ENCODE measurements around the gene RHBDD3.
A peak's percentile ranks its signal among the peaks of the same experiment; 100 is the strongest.

The RHBDD3 gene

GRCh38 chr22:29275167-29275566, 7.4 kb upstream of the RHBDD3 start:
- H3K14ac ChIP-seq (ENCODE audit: low read length in 2 of 2), result no peak overlapping the region
- H3K4ac ChIP-seq (ENCODE audit: low read depth in 1 of 2, low read length in 2 of 2), result no peak overlapping the region
- H3K23ac ChIP-seq (ENCODE audit: low read length in 2 of 2), result no peak overlapping the region
- H4K8ac ChIP-seq (ENCODE audit: low read length), result no peak overlapping the region
- peak overlapping the region; percentile 23 for H3K9ac ChIP-seq (ENCODE audit: low read length)
- no peak overlapping the region for H3K18ac ChIP-seq (ENCODE audit: low read depth in 1 of 2, low read length in 2 of 2)
- peaks cover 7% of the 10 kb centered on the region for H3K4me1 ChIP-seq (ENCODE audit: control insufficient read depth, insufficient read depth, low read depth, low read length)
- H3K36me3 ChIP-seq (ENCODE audit: control insufficient read depth in 1 of 2, insufficient read depth in 2 of 2, low read depth in 1 of 2, low read length in 2 of 2), result peaks cover 26 to 96% of the 10 kb centered on the region in 2 experiments
- no peak for DNase-seq
- no peak overlapping the region for H3K4me2 ChIP-seq (ENCODE audit: low read length, poor library complexity, severe bottlenecking)
- no peak overlapping the region for H2BK12ac ChIP-seq (ENCODE audit: low read length in 2 of 2)
- no peak overlapping the region for H4K91ac ChIP-seq (ENCODE audit: low read length)
- no peak overlapping the region for H2BK120ac ChIP-seq (ENCODE audit: low read depth, low read length)
- peak overlapping the region; percentile 55 for H3K27ac ChIP-seq (ENCODE audit: low read length, poor library complexity, severe bottlenecking)
- H3K4me3 ChIP-seq (ENCODE audit: insufficient read depth in 1 of 2, low read depth in 1 of 2, low read length in 2 of 2), result no peak overlapping the region
- no peak overlapping the region for H2BK15ac ChIP-seq (ENCODE audit: low read depth, poor library complexity, severe bottlenecking)
- H2AFZ ChIP-seq (ENCODE audit: low read depth, low read length), result no peak overlapping the region
- no peak overlapping the region for H2AK5ac ChIP-seq (ENCODE audit: low read length, severe bottlenecking)
- H2BK5ac ChIP-seq (ENCODE audit: low read depth, low read length, poor library complexity, severe bottlenecking), result no peak overlapping the region
- no peaks in the 10 kb centered on the region for H3K27me3 ChIP-seq (ENCODE audit: control insufficient read depth in 1 of 2, insufficient read depth in 1 of 2, low read length in 2 of 2)
- WGBS, result 87% methylated on average over 3 of the region's 3 CpGs
- H3K79me1 ChIP-seq (replicated peaks; ENCODE audit: low read length, poor library complexity, severe bottlenecking), result no peaks in the 10 kb centered on the region
- H3K9me3 ChIP-seq (ENCODE audit: control insufficient read depth, low read length), result no peaks in the 10 kb centered on the region

- Histone ChIP-seq H3K79me1 (replicated peaks; ENCODE audit: low read length, poor library complexity, severe bottlenecking) (no peaks in the 10 kb centered on the region), H2AFZ (ENCODE audit: low read depth, low read length) (no peak overlapping the region), H3K18ac (ENCODE audit: low read depth in 1 of 2, low read length in 2 of 2) (no peak overlapping the region), H3K27me3 (ENCODE audit: control insufficient read depth in 1 of 2, insufficient read depth in 1 of 2, low read length in 2 of 2) (no peaks in the 10 kb centered on the region), H2BK5ac (ENCODE audit: low read depth, low read length, poor library complexity, severe bottlenecking) (no peak overlapping the region), H4K91ac (ENCODE audit: low read length) (no peak overlapping the region), H3K4ac (ENCODE audit: low read depth in 1 of 2, low read length in 2 of 2) (no peak overlapping the region), H2BK120ac (ENCODE audit: low read depth, low read length) (no peak overlapping the region), H3K4me2 (ENCODE audit: low read length, poor library complexity, severe bottlenecking) (no peak overlapping the region), H3K4me1 (ENCODE audit: control insufficient read depth, insufficient read depth, low read depth, low read length) (peaks cover 7% of the 10 kb centered on the region), H3K9ac (ENCODE audit: low read length) (no peak overlapping the region), H2BK12ac (ENCODE audit: low read length in 2 of 2) (no peak overlapping the region), H3K27ac (ENCODE audit: low read length, poor library complexity, severe bottlenecking) (no peak overlapping the region), H3K36me3 (ENCODE audit: control insufficient read depth in 1 of 2, insufficient read depth in 2 of 2, low read depth in 1 of 2, low read length in 2 of 2) (peaks cover 11 to 80% of the 10 kb centered on the region in 2 experiments), H2BK15ac (ENCODE audit: low read depth, poor library complexity, severe bottlenecking) (no peak overlapping the region), H3K9me3 (ENCODE audit: control insufficient read depth, low read length) (no peaks in the 10 kb centered on the region), H4K8ac (ENCODE audit: low read length) (no peak overlapping the region), H3K4me3 (ENCODE audit: insufficient read depth in 1 of 2, low read depth in 1 of 2, low read length in 2 of 2) (no peak overlapping the region), H3K23ac (ENCODE audit: low read length in 2 of 2) (no peak overlapping the region), H3K14ac (ENCODE audit: low read length in 2 of 2) (no peak overlapping the region), H2AK5ac (ENCODE audit: low read length, severe bottlenecking) (no peak overlapping the region)
- DNase-seq, result no peak
- whole genome bisulfite sequencing, result 100% methylated on average over 2 of the region's 2 CpGs
Measured at GRCh38 chr22:29272624-29273023, 4.8 kb upstream of the RHBDD3 start.

DNA sequence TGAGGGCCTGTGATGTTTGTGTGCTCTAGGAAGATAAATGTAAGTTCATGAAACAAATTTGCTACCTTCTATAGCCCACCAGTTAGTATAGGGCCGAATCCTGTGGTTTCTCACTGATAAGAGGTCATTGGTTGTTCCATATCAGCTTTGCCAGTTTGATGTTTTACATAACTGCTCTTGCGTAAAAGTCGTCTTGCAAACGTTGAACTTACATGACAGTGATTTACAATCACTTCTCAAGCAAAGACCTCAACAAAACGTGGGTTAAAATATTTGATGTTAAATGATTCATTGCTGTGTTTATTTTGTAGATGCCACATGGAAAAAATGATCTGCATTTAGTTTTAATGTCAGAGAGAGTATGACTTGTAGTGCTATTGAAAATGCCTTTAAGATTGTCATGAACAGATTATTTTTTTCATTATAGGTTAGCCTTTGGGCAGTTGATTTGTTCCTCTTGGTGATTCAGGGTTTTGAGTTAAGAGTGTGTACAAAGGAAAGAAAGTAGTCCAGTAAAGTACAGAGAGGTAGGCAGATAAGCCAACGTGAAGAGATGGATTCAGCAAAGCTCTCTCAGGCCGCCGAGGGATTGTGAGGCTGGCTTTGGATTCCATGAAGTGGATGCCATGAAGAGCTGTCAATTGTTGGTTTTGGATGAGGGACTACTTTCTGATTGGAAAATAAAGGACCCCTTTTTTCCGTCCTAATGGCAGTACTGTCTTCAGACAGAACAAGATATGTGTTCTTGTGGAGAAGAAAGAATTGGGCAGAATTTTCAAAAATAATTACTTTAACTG, 2.9 kb upstream of the RHBDD3 start:
- Histone ChIP-seq H3K14ac (ENCODE audit: low read length in 2 of 2) (no peak overlapping the region), H2BK5ac (ENCODE audit: low read depth, low read length, poor library complexity, severe bottlenecking) (no peak overlapping the region), H3K4ac (ENCODE audit: low read depth in 1 of 2, low read length in 2 of 2) (no peak overlapping the region), H3K4me3 (ENCODE audit: insufficient read depth in 1 of 2, low read depth in 1 of 2, low read length in 2 of 2) (peak overlapping the region in 1 of 2 experiments; percentile 95), H3K9ac (ENCODE audit: low read length) (peak overlapping the region; percentile 97), H2BK15ac (ENCODE audit: low read depth, poor library complexity, severe bottlenecking) (no peak overlapping the region), H3K4me1 (ENCODE audit: control insufficient read depth, insufficient read depth, low read depth, low read length) (peaks cover 15% of the 10 kb centered on the region), H4K8ac (ENCODE audit: low read length) (no peak overlapping the region), H2AK5ac (ENCODE audit: low read length, severe bottlenecking) (no peak overlapping the region), H2AFZ (ENCODE audit: low read depth, low read length) (no peak overlapping the region), H3K18ac (ENCODE audit: low read depth in 1 of 2, low read length in 2 of 2) (no peak overlapping the region), H3K79me1 (replicated peaks; ENCODE audit: low read length, poor library complexity, severe bottlenecking) (peaks cover 5% of the 10 kb centered on the region), H2BK12ac (ENCODE audit: low read length in 2 of 2) (no peak overlapping the region), H3K36me3 (ENCODE audit: control insufficient read depth in 1 of 2, insufficient read depth in 2 of 2, low read depth in 1 of 2, low read length in 2 of 2) (peaks cover 10 to 63% of the 10 kb centered on the region in 2 experiments), H3K9me3 (ENCODE audit: control insufficient read depth, low read length) (no peaks in the 10 kb centered on the region), H3K23ac (ENCODE audit: low read length in 2 of 2) (no peak overlapping the region), H3K27ac (ENCODE audit: low read length, poor library complexity, severe bottlenecking) (peak overlapping the region; percentile 1), H3K4me2 (ENCODE audit: low read length, poor library complexity, severe bottlenecking) (peak overlapping the region; percentile 76), H2BK120ac (ENCODE audit: low read depth, low read length) (no peak overlapping the region), H4K91ac (ENCODE audit: low read length) (no peak overlapping the region), H3K27me3 (ENCODE audit: control insufficient read depth in 1 of 2, insufficient read depth in 1 of 2, low read length in 2 of 2) (no peaks in the 10 kb centered on the region)
- peak; percentile 35 for DNase-seq
- WGBS, result 46% methylated on average over 5 of the region's 9 CpGs

DNA sequence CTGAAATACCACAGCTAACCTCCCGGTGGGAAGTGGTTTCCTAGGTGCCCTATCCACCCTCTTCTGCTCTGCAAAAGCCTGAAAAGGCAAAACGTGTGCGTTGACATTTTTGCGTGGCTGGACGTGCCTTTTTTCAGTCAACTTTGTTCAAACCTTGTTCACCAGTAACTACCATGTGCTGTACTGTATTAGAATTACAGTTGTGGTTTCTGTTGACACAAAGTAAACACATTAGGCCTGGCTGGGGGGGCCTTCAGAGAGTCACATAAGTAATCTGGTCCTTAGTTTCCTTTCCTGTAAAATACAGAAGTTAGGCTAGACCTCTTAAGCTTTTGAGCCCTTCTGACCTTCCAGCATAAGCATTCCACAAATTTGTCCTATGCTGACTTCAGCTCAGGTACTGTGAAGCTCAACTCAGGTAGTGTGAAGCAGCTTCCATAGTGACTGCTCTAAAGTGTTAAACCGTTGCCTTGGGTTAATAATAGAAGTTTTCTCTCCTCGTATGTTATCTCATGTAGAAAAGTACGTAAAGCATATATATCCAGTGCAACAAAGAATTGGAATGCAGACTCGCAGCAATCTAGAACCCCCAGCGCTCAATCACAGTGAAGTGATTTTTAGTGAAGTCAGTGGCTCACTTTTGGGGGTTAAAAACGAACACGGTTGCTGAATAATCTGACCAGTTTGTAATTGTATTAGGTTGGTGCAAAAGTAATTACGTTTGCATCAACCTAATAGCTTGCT, 2.1 kb upstream of the RHBDD3 start:
- no peaks in the 10 kb centered on the region for H3K27me3 ChIP-seq (ENCODE audit: control insufficient read depth in 1 of 2, insufficient read depth in 1 of 2, low read length in 2 of 2)
- peaks cover 17 to 63% of the 10 kb centered on the region in 2 experiments for H3K36me3 ChIP-seq (ENCODE audit: control insufficient read depth in 1 of 2, insufficient read depth in 2 of 2, low read depth in 1 of 2, low read length in 2 of 2)
- DNase-seq, result peak; percentile 49
- no peaks in the 10 kb centered on the region for H3K9me3 ChIP-seq (ENCODE audit: control insufficient read depth, low read length)
- H2AK5ac ChIP-seq (ENCODE audit: low read length, severe bottlenecking), result no peak overlapping the region
- peaks cover 12% of the 10 kb centered on the region for H3K79me1 ChIP-seq (replicated peaks; ENCODE audit: low read length, poor library complexity, severe bottlenecking)
- H3K4me3 ChIP-seq (ENCODE audit: insufficient read depth in 1 of 2, low read depth in 1 of 2, low read length in 2 of 2), result peak overlapping the region; percentile 75 to 95
- no peak overlapping the region for H2BK12ac ChIP-seq (ENCODE audit: low read length in 2 of 2)
- no peak overlapping the region for H3K18ac ChIP-seq (ENCODE audit: low read depth in 1 of 2, low read length in 2 of 2)
- peak overlapping the region; percentile 76 for H3K4me2 ChIP-seq (ENCODE audit: low read length, poor library complexity, severe bottlenecking)
- no peak overlapping the region for H3K14ac ChIP-seq (ENCODE audit: low read length in 2 of 2)
- no peak overlapping the region for H2AFZ ChIP-seq (ENCODE audit: low read depth, low read length)
- no peak overlapping the region for H2BK120ac ChIP-seq (ENCODE audit: low read depth, low read length)
- H3K4me1 ChIP-seq (ENCODE audit: control insufficient read depth, insufficient read depth, low read depth, low read length), result peaks cover 15% of the 10 kb centered on the region
- no peak overlapping the region for H3K4ac ChIP-seq (ENCODE audit: low read depth in 1 of 2, low read length in 2 of 2)
- H2BK5ac ChIP-seq (ENCODE audit: low read depth, low read length, poor library complexity, severe bottlenecking), result no peak overlapping the region
- peak overlapping the region; percentile 1 for H3K27ac ChIP-seq (ENCODE audit: low read length, poor library complexity, severe bottlenecking)
- no peak overlapping the region for H3K23ac ChIP-seq (ENCODE audit: low read length in 2 of 2)
- H2BK15ac ChIP-seq (ENCODE audit: low read depth, poor library complexity, severe bottlenecking), result no peak overlapping the region
- no peak overlapping the region for H4K91ac ChIP-seq (ENCODE audit: low read length)
- H4K8ac ChIP-seq (ENCODE audit: low read length), result no peak overlapping the region
- WGBS, result 37% methylated on average over 13 of the region's 13 CpGs
- H3K9ac ChIP-seq (ENCODE audit: low read length), result peak overlapping the region; percentile 97
